Bronchial epithelial cell (primary cell): Measurements from ENCODE around the gene GARNL3. TPM values are rescaled to one million over a fixed set of nuclear protein-coding genes. Genes with fewer than 3 reads are reported as not detected.

Experiments used
- DNase-seq: peaks from one replicate; pipeline ENCODE4 v3.0.0-alpha.2; 2010; ENCODE audit warnings: low read depth
- FAIRE-seq: peaks from 2 replicates; lab custom pipeline; 2011; peaks lifted over from hg19 to GRCh38; lab: Jason Lieb, UNC
- H3K27me3 ChIP-seq: 2 replicates; pipeline ENCODE4 v1.5.1; 2011; ENCODE audit warnings: low read length; ENCODE audit not compliant: control insufficient read depth, insufficient read depth
- H3K36me3 ChIP-seq: 2 replicates; pipeline ENCODE4 v1.5.1; 2011; ENCODE audit warnings: low read length; ENCODE audit not compliant: control insufficient read depth, insufficient read depth
- H3K4me3 ChIP-seq: 2 replicates; pipeline ENCODE4 v1.5.1; 2011; ENCODE audit warnings: mild to moderate bottlenecking, low read depth, low read length, control low read depth
- total RNA-seq: library from RNA; depleted of rRNA; stranded (reverse); fragments of >200 nt; gene quantifications from 2 replicates; pipeline ENCODE4 v1.2.1, GENCODE V29; 2014
- TF ChIP-seq, protein P1 (sequence below): IDR thresholded peaks from 2 replicates; pipeline ENCODE4 v1.5.1; 2011; ENCODE audit warnings: mild to moderate bottlenecking, moderate library complexity, low read length, control low read depth, inconsistent platforms; ENCODE audit not compliant: insufficient read depth, severe bottlenecking

Gene GARNL3
- total RNA-seq, 1 donor from 2014 or later = 2.4 TPM

DNA sequence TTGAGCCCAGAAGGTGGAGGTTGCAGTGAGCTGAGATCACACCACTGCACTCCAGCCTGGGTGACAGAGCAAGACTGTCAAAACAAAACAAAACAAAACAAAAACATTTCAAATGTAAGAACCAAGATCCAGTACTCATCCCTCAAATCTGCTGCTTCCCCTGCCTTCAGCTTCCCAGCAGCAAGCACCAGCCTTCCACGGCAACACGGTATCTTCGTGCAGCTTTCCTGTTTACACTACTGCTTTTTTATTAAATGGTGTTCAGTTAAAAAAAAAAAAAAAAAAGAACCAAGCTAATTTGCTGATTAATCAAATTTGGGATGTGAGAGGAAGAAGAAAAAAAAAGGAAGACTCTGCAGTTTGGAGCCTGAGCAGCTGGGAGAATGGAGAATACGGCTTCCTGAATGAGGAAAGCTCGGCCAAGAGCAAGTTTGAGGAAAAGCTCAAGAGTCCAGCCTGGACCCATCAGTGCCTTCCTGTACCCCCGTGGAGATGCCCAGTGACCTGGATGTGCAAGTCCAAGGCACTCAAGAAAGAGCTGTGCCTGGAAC, 104.4 kb downstream of the GARNL3 start:
- no peaks in the 10 kb centered on the region for H3K27me3 ChIP-seq
- no peak for DNase-seq
- TF ChIP-seq, protein P1, sequence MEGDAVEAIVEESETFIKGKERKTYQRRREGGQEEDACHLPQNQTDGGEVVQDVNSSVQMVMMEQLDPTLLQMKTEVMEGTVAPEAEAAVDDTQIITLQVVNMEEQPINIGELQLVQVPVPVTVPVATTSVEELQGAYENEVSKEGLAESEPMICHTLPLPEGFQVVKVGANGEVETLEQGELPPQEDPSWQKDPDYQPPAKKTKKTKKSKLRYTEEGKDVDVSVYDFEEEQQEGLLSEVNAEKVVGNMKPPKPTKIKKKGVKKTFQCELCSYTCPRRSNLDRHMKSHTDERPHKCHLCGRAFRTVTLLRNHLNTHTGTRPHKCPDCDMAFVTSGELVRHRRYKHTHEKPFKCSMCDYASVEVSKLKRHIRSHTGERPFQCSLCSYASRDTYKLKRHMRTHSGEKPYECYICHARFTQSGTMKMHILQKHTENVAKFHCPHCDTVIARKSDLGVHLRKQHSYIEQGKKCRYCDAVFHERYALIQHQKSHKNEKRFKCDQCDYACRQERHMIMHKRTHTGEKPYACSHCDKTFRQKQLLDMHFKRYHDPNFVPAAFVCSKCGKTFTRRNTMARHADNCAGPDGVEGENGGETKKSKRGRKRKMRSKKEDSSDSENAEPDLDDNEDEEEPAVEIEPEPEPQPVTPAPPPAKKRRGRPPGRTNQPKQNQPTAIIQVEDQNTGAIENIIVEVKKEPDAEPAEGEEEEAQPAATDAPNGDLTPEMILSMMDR = no peak
- no peak overlapping the region for H3K4me3 ChIP-seq
- no peaks in the 10 kb centered on the region for H3K36me3 ChIP-seq
- no peak for FAIRE-seq

- Histone ChIP-seq H3K4me3 (no peak overlapping the region), H3K27me3 (no peaks in the 10 kb centered on the region), H3K36me3 (no peaks in the 10 kb centered on the region)
- TF ChIP-seq, protein P1 = no peak
- FAIRE-seq = no peak
- no peak for DNase-seq
Measured at GRCh38 chr9:127369428-127369827, 104.9 kb downstream of the GARNL3 start.

DNA sequence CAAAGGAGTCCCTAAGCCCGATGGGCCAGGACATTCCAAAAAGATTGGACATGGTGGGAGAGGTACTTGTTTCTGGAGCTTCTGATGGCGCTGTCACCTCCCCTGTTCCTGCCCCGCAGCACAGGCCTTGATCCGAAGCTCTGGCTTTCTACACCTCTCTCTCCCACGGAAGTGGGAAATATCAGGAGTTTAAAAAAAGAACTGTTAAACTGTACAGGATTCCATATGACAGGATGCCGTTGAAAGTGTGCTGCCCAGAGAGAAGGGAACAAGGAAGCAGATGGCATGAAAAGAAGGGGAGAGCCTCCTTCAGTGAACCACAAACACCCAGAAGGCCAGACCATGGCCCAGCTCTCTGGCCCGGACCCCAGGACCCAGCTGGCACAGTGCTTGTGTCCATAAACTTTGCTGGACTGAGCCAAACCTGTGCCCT, 105.6 kb downstream of the GARNL3 start:
- TF ChIP-seq, protein P1 = no peak
- Histone ChIP-seq H3K36me3 (no peaks in the 10 kb centered on the region), H3K4me3 (no peak overlapping the region), H3K27me3 (no peaks in the 10 kb centered on the region)
- DNase-seq (no peak), FAIRE-seq (no peak)

DNA sequence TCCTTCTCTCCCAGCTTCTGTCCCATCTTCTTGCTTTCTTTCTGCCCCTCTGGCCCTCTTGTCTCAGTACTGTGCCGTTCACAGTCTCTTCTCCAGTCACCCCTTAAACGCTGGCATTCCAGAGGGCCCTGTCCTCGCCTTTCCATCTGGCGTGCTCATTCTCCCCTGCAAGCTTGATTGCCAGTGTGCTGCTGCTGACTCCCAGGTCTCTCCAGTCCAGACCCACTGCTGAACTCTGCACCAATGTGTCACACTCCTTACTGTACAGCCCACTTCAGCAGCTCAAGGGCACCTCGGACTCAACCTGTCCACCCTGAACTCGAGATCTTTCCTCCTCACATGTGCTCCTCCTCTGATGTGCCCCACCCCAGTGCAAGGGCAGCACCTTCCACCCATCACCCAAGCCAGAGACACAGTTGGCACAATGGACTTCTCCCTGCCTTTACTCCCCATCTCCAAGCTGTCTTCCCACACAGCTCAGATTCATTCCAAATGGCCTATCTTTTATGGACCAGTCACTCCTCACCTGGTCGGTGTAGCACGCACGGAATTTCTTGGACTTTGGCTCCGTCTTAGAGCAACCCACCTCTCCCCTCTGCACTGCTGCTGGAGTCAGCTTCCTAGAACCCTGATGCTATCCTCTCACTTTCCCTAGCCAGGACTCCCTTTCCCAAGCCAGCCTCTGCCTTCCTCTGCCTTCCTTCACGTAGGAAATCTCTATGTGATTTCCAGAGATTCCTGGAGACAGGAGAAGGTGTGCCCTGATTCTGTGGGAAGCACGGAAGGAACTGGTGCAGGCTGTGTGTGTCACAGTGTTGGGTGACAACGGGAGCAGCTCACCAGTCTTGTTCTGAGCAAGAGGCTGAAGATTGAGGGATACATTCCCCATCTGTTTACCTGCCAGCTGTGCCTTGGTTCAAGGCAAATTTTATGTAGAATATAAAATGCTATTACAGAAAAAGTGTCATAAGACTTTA, 106.4 kb downstream of the GARNL3 start:
- no peak for DNase-seq
- TF ChIP-seq, protein P1 = no peak
- no peaks in the 10 kb centered on the region for H3K27me3 ChIP-seq
- no peaks in the 10 kb centered on the region for H3K36me3 ChIP-seq
- FAIRE-seq = peak; percentile 55
- H3K4me3 ChIP-seq = no peak overlapping the region

- Histone ChIP-seq H3K27me3 (no peaks in the 10 kb centered on the region), H3K4me3 (no peak overlapping the region), H3K36me3 (no peaks in the 10 kb centered on the region)
- no peak for DNase-seq
- TF ChIP-seq, protein P1 = no peak
- no peak for FAIRE-seq
Measured at GRCh38 chr9:127380479-127380878, 115.9 kb downstream of the GARNL3 start.
